GM06990 (cell line): ENCODE results near the gene AAK1.

Experiments
- DNase-seq: peaks from one replicate; pipeline ENCODE4 v3.0.0-alpha.2; 2011; ENCODE audit not compliant: insufficient read length; ENCODE audit errors: extremely low read depth
- H3K27me3 ChIP-seq: replicated peaks from 2 replicates; pipeline ENCODE4 v1.6.0; 2011; ENCODE audit warnings: low read length; ENCODE audit not compliant: control insufficient read depth, insufficient read depth
- H3K36me3 ChIP-seq: 2 replicates; pipeline ENCODE4 v1.5.1; 2011; ENCODE audit warnings: low read length; ENCODE audit not compliant: control insufficient read depth, insufficient read depth
- H3K4me3 ChIP-seq: replicated peaks from 2 replicates; pipeline ENCODE4 v1.5.1; 2011; ENCODE audit warnings: low read depth, mild to moderate bottlenecking, control low read depth, low read length
- CTCF ChIP-seq: IDR thresholded peaks from 2 replicates; pipeline ENCODE4 v1.5.1; 2011; ENCODE audit warnings: low read length, control low read depth, mild to moderate bottlenecking, inconsistent platforms; ENCODE audit not compliant: insufficient read depth, poor library complexity, severe bottlenecking

Gene AAK1

DNA sequence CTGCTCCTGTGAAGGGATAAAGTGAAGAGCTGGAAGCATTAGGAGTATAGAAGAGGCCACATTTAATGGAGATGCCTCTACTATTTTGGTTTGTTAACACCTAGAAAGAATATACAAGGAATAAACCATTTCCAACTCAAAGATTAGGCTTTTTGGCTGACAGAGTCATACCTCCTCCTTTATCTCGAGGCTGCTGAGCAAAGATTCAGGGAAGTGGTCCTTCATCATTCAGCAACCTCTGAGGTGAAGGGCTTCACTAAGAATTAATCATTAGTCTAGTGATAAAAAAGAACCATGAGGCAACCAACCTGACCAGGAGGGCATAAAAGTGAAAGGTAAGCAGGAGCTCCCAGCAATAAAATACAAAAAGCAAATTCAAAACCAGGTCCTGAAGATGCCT is 25.8 kb downstream of the AAK1 start:
- TF ChIP-seq CTCF = no peak
- Histone ChIP-seq H3K36me3 (no peaks in the 10 kb centered on the region), H3K27me3 (no peaks in the 10 kb centered on the region), H3K4me3 (no peak overlapping the region)
- no peak for DNase-seq

DNA sequence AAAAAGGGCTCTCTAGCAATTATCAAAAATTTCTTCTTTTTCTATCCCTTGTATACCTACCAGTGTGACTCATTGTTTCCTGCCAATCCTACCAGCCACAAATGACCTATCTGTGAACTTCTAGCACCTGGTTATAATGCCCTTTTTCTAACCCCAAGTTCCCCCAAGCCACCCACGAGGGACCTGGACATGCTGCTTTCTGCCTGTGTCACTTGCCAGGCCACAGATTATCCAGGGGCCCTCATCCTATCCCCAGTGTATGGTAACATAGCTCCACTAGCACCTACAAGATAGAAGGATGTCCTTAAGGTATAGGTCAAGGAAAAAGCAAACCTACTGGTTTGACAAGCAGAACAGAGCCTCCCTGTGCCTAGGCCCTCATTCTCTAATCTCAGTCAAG is 26.8 kb downstream of the AAK1 start:
- peak; percentile 21 for DNase-seq
- no peaks in the 10 kb centered on the region for H3K36me3 ChIP-seq
- no peak overlapping the region for H3K4me3 ChIP-seq
- no peak for TF ChIP-seq CTCF
- H3K27me3 ChIP-seq = no peaks in the 10 kb centered on the region

DNA sequence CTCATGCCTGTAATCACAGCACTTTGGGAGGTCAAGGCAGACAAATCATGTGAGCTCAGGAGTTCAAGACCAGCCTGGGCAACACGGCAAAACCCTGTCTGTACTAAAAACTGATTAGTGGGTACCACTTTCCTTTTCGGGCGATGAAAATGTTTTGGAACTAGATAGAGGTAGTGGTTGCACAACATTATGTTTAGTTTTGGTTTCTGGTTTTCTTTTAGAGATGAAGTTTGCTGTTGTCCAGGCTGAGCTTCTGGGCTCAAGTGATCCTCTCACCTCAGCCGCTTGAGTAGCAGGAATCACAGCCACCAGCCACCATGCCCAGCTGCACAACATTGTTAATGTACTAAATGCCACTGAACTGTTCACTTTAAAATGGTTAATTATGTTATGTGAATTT is 27.6 kb downstream of the AAK1 start:
- TF ChIP-seq CTCF = no peak
- no peaks in the 10 kb centered on the region for H3K27me3 ChIP-seq
- H3K4me3 ChIP-seq = no peak overlapping the region
- no peaks in the 10 kb centered on the region for H3K36me3 ChIP-seq
- DNase-seq = no peak

DNA sequence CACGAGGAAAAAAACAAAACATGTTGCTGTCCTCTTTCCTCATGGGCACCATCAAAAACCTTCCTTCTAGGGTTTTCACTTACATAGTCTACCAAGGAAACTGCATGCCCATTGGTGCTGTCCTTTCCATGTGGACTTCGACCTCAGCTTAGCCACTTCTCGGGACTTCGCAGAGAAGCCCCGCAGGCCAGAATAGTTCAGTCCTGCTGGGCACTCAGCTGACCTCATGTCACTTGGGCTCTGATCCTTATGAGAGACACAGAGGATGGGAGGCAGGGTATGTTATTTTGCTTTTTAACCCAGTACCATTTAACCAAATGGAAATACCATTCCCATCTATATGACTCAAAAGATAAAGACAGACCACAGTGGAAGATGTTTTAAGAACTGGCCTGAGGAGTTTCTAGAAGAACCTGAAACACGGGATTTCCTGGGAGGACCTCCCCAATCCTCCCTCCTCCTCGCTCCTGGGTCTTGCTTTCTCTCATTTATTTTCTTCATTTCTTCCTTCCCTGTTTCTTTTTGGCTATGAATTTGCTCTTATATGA is 28.4 kb downstream of the AAK1 start:
- DNase-seq = no peak
- Histone ChIP-seq H3K4me3 (no peak overlapping the region), H3K36me3 (no peaks in the 10 kb centered on the region), H3K27me3 (no peaks in the 10 kb centered on the region)
- TF ChIP-seq CTCF = no peak

DNA sequence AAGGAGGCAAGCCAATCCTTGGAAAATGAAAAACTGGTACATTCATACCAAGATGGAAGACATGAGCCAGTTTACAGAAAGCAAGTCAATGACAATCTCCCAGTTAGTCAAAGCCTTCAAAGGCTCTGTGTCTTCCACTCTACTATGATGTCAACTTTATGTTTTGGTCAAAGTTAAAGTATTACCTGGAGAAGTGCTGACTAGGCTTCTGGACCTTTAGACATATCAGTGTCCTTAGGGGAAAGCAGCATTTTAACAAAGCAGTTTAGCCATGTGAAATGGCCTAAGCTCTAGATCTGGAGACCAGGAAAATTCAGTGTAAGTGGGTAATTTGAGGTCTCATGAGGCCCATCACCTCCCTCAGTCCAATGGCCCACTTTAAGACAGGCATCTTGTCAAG is 30.8 kb downstream of the AAK1 start:
- H3K36me3 ChIP-seq = no peaks in the 10 kb centered on the region
- no peaks in the 10 kb centered on the region for H3K27me3 ChIP-seq
- TF ChIP-seq CTCF = no peak
- H3K4me3 ChIP-seq = no peak overlapping the region
- no peak for DNase-seq

DNA sequence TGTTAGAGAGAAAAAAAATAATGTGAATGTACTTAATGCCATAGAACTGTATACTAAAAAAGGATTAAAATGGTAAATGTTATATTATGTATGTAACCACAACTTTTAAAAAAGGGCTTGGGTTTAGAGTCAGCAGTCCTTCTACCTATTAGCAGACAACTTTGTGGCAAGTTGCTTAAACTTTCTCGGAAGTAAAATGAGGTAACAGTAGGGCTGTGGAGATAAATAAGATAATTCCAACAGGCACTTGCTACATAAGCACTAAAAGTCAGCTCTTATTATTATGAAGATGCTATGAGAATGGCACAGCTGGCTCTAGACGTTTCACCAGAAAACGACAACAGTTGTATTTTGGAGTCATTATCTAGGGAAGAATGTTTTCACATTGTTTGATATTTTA is 31.3 kb downstream of the AAK1 start:
- no peak overlapping the region for H3K4me3 ChIP-seq
- no peak for TF ChIP-seq CTCF
- no peaks in the 10 kb centered on the region for H3K27me3 ChIP-seq
- no peak for DNase-seq
- H3K36me3 ChIP-seq = no peaks in the 10 kb centered on the region
